ENCODE data around the gene PIEZO1. TPM values are rescaled to one million over a fixed set of nuclear protein-coding genes. Genes with fewer than 3 reads are reported as not detected.

Gene PIEZO1
- total RNA-seq, 2 donors from 2014 or later: 37.7 to 73.2 TPM

GRCh38 chr16:88726408-88726749, 58.6 kb downstream of the PIEZO1 start:
- no peak overlapping the region for H3K27ac ChIP-seq
- H3K36me3 ChIP-seq: peaks cover 69% of the 10 kb centered on the region
- no peak overlapping the region for H3K4me3 ChIP-seq
- no peaks in the 10 kb centered on the region for H3K4me1 ChIP-seq
- H3K27me3 ChIP-seq: no peaks in the 10 kb centered on the region
- no peaks in the 10 kb centered on the region for H3K9me3 ChIP-seq
- DNase-seq (ENCODE audit: low spot score): no peak
- TF ChIP-seq, protein P1, sequence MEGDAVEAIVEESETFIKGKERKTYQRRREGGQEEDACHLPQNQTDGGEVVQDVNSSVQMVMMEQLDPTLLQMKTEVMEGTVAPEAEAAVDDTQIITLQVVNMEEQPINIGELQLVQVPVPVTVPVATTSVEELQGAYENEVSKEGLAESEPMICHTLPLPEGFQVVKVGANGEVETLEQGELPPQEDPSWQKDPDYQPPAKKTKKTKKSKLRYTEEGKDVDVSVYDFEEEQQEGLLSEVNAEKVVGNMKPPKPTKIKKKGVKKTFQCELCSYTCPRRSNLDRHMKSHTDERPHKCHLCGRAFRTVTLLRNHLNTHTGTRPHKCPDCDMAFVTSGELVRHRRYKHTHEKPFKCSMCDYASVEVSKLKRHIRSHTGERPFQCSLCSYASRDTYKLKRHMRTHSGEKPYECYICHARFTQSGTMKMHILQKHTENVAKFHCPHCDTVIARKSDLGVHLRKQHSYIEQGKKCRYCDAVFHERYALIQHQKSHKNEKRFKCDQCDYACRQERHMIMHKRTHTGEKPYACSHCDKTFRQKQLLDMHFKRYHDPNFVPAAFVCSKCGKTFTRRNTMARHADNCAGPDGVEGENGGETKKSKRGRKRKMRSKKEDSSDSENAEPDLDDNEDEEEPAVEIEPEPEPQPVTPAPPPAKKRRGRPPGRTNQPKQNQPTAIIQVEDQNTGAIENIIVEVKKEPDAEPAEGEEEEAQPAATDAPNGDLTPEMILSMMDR (IDR thresholded peaks at IDR 0.05): no peak

DNA sequence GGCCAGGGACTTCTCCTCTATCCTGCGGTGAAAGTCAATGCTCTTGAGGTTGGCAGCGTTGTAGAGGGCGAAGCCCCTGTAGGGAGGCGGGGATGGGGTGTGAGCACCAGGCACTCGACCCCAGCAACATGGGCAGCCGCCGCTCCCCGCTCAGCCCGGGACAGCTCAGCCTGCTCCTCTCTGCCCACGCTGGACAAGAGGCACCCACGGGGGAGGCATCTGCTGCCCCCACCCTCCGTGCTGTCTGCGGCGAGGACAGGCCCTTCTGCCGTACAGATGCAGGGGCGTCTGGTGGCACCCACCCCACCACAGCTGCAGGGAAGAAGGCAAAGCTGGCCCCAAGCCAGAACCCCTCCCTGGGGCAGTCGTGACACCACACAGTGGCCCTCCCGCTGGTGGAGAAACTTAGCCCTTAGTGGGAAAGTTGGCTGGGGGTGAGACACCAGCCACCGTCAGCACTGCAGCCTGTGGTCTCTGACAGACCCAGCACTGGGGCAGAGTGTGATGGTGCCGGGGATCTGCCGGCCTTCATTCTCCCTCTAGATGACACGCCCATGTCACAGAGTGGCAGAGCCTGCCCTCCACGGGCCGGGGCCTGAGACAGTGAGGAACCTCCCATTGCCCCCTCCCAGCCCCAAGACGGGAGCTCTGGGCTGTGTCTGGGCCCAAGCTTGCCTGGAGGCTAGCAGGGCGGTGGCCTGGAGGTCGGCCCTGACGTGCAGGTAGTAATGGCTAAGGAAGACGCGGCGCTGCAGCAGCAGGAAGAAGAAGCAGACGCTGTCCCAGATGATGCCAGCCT, 59.2 kb downstream of the PIEZO1 start:
- Histone ChIP-seq H3K9me3 (no peaks in the 10 kb centered on the region), H3K27ac (no peak overlapping the region), H3K4me3 (no peak overlapping the region), H3K27me3 (no peaks in the 10 kb centered on the region), H3K36me3 (peaks cover 69% of the 10 kb centered on the region), H3K4me1 (no peaks in the 10 kb centered on the region)
- TF ChIP-seq, protein P1 (IDR thresholded peaks at IDR 0.05): no peak
- DNase-seq (ENCODE audit: low spot score): no peak

DNA sequence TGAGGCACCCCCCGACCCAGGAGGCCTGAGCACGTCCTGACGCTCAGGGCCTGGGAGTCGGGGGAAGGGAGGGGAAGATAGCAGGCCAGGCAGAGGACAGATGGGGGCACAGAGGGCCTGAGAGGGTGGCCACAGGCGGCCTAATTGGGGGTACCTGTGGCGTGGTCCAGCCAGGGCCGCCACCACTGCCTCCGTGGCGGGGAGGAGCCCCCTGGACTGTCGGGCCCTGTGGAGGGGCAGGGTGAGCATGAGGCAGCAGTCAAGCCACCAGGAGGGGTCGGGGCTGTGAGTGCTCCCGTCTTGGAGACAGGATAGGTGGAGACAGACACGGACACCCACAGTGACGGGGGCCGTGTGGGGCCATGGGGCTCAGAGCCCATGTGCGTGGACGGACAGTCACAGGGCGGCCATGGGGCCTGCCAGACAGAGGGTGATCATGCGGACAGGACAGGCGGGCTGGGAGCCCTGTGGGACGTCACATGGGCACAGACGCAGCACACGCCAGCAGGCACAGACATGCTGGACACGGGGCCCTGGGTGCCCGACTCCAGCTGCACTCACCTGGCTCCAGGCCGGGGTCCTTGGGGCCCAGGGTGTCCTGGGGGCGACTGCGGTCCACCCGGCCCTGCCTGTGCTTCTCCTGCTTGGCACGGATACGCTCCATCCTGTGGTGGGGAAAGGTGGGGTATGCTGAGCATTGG, 60.0 kb downstream of the PIEZO1 start:
- Histone ChIP-seq H3K4me3 (no peak overlapping the region), H3K36me3 (peaks cover 68% of the 10 kb centered on the region), H3K9me3 (no peaks in the 10 kb centered on the region), H3K27ac (no peak overlapping the region), H3K4me1 (no peaks in the 10 kb centered on the region), H3K27me3 (no peaks in the 10 kb centered on the region)
- DNase-seq (ENCODE audit: low spot score): no peak
- TF ChIP-seq, protein P1 (IDR thresholded peaks at IDR 0.05): no peak

- peaks cover 78% of the 10 kb centered on the region for H3K36me3 ChIP-seq
- H3K9me3 ChIP-seq: no peaks in the 10 kb centered on the region
- TF ChIP-seq, protein P1 (IDR thresholded peaks at IDR 0.05): no peak
- DNase-seq (ENCODE audit: low spot score): no peak
- no peak overlapping the region for H3K4me3 ChIP-seq
- H3K27me3 ChIP-seq: no peaks in the 10 kb centered on the region
- no peaks in the 10 kb centered on the region for H3K4me1 ChIP-seq
- H3K27ac ChIP-seq: no peak overlapping the region
Observed at GRCh38 chr16:88723911-88724310, 61.1 kb downstream of the PIEZO1 start.

DNA sequence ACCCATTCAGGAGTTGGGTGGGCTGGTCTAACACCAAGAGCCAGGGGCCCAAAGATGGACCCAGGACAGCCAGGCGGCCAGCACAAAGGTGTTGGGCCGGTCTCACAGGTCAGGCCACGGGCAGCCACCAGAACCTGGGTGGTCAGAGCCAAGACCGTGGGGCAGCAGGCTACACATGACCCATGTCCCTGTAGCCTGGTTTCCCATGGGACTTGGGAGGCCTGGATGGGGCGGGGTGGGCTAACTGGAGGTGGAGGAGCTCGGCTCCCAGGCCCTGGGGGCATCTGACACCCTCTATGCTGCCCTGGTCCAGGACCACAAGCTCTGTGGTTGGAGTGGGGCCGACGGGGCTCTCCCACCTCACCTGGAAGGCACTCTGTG, 61.5 kb downstream of the PIEZO1 start:
- Histone ChIP-seq H3K36me3 (peaks cover 80% of the 10 kb centered on the region), H3K27me3 (no peaks in the 10 kb centered on the region), H3K4me1 (no peaks in the 10 kb centered on the region), H3K9me3 (no peaks in the 10 kb centered on the region), H3K27ac (no peak overlapping the region), H3K4me3 (no peak overlapping the region)
- TF ChIP-seq, protein P1 (IDR thresholded peaks at IDR 0.05): no peak
- no peak for DNase-seq (ENCODE audit: low spot score)
